Stimulated activated CD8-positive, alpha-beta memory T cell treated with anti-CD3 and anti-CD28 coated beads, Interleukin-7, amount 100 ng/mL, for 4 hours (primary cell): ENCODE data around the gene RWDD2A.
"Not testable (repeated sequence)": the region's sequence is repeated elsewhere in the genome, so short reads cannot be mapped to it uniquely, and the experiment has no call there.

Experiments
- DNase-seq, 2 donors: peaks; one replicate each; pipeline ENCODE4 v3.0.0-alpha.2; 2020; ENCODE audit warnings: low read depth in 2 of 2

The RWDD2A gene

GRCh38 chr6:83192871-83193746 lies at the start of gene RWDD2A, which contains the start of gene PGM3:
Gene RWDD2A (plus strand): TSS chr6:83193357. CDS start chr6:83194452, 1,095 bp downstream.
Gene PGM3 (minus strand): TSS chr6:83193265. CDS start chr6:83191012, 2,253 bp downstream.
- DNase-seq, result peak; percentile 74 to 87

- no peak for DNase-seq
These were observed 42.0 kb upstream of the RWDD2A start for GRCh38 chr6:83151114-83151513.

- no peak for DNase-seq
These were observed 40.2 kb upstream of the RWDD2A start for GRCh38 chr6:83152913-83153312.

- no peak for DNase-seq
These were observed 39.2 kb upstream of the RWDD2A start for GRCh38 chr6:83153883-83154521.

GRCh38 chr6:83155794-83156193 lies 37.4 kb upstream of the RWDD2A start:
- no peak for DNase-seq

- no peak for DNase-seq
These were observed 33.0 kb upstream of the RWDD2A start for GRCh38 chr6:83160167-83160566.

GRCh38 chr6:83167726-83168278 lies 25.4 kb upstream of the RWDD2A start:
- no peak for DNase-seq

- DNase-seq, result no peak
These were observed 24.6 kb upstream of the RWDD2A start for GRCh38 chr6:83168556-83168955.

GRCh38 chr6:83169106-83169505 lies 24.1 kb upstream of the RWDD2A start:
- no peak for DNase-seq

- DNase-seq, result no peak
These were observed 23.6 kb upstream of the RWDD2A start for GRCh38 chr6:83169511-83169910.

- DNase-seq, result no peak
These were observed 16.9 kb upstream of the RWDD2A start for GRCh38 chr6:83176246-83176645.

GRCh38 chr6:83180426-83180950 lies 12.7 kb upstream of the RWDD2A start:
- DNase-seq, result no peak

- DNase-seq, result no peak
These were observed 11.0 kb upstream of the RWDD2A start for GRCh38 chr6:83182114-83182513.

GRCh38 chr6:83183082-83183828 lies 9.9 kb upstream of the RWDD2A start:
- DNase-seq, result no peak

- DNase-seq, result no peak
These were observed 8.1 kb upstream of the RWDD2A start for GRCh38 chr6:83185096-83185495.

GRCh38 chr6:83188501-83188900 lies 4.7 kb upstream of the RWDD2A start:
- DNase-seq, result no peak

GRCh38 chr6:83190626-83191025 lies 2.5 kb upstream of the RWDD2A start:
- DNase-seq, result no peak

GRCh38 chr6:83191974-83192373 lies 1.2 kb upstream of the RWDD2A start:
- DNase-seq, result not testable (repeated sequence)

- DNase-seq, result no peak
These were observed 701 bp upstream of the RWDD2A start for GRCh38 chr6:83192456-83192855.

GRCh38 chr6:83193747-83194566 lies 800 bp downstream of the RWDD2A start:
- peak in 1 of 2 donors; percentile 3 for DNase-seq
